ENCODE measurements around the gene SS18. TPM values are rescaled to one million over a fixed set of nuclear protein-coding genes. Genes with fewer than 3 reads are reported as not detected.
"Not testable (repeated sequence)": the region's sequence is repeated elsewhere in the genome, so short reads cannot be mapped to it uniquely, and the experiment has no call there.

SS18 gene
- total RNA-seq, 1 donor from 2014 or later = 86.7 TPM

GRCh38 chr18:26127786-26128185 is 37.4 kb upstream of the SS18 start:
- Mint-ChIP-seq H3K4me1 (ENCODE audit: low read depth) (no peaks in the 10 kb centered on the region), H3K9me3 (ENCODE audit: low read depth) (peaks cover 7% of the 10 kb centered on the region), H3K36me3 (ENCODE audit: low read depth) (peaks cover 3% of the 10 kb centered on the region), H3K27me3 (ENCODE audit: low read depth) (peaks cover 3% of the 10 kb centered on the region), H3K4me3 (ENCODE audit: unreplicated experiment) (no peak overlapping the region), H3K27ac (ENCODE audit: unreplicated experiment) (no peak overlapping the region)
- DNase-seq (ENCODE audit: low spot score) = no peak
- TF ChIP-seq CTCF (IDR thresholded peaks at IDR 0.05) = no peak

GRCh38 chr18:26121994-26122393 is 31.6 kb upstream of the SS18 start:
- not testable (repeated sequence) for H3K27me3 Mint-ChIP-seq (ENCODE audit: low read depth); H3K4me1 Mint-ChIP-seq (ENCODE audit: low read depth); H3K27ac Mint-ChIP-seq (ENCODE audit: unreplicated experiment); H3K4me3 Mint-ChIP-seq (ENCODE audit: unreplicated experiment); H3K36me3 Mint-ChIP-seq (ENCODE audit: low read depth); DNase-seq (ENCODE audit: low spot score)
- H3K9me3 Mint-ChIP-seq (ENCODE audit: low read depth) = peaks cover 15% of the 10 kb centered on the region

- Mint-ChIP-seq H3K36me3 (ENCODE audit: low read depth) (peaks cover 3% of the 10 kb centered on the region), H3K4me3 (ENCODE audit: unreplicated experiment) (no peak overlapping the region), H3K4me1 (ENCODE audit: low read depth) (no peaks in the 10 kb centered on the region), H3K27me3 (ENCODE audit: low read depth) (peaks cover 5% of the 10 kb centered on the region), H3K9me3 (ENCODE audit: low read depth) (peaks cover 15% of the 10 kb centered on the region), H3K27ac (ENCODE audit: unreplicated experiment) (no peak overlapping the region)
- TF ChIP-seq CTCF (IDR thresholded peaks at IDR 0.05) = no peak
- DNase-seq (ENCODE audit: low spot score) = no peak
Observed at GRCh38 chr18:26121476-26121875, 31.1 kb upstream of the SS18 start.

GRCh38 chr18:26119246-26119645 is 28.8 kb upstream of the SS18 start:
- peaks cover 15% of the 10 kb centered on the region for H3K9me3 Mint-ChIP-seq (ENCODE audit: low read depth)
- no peaks in the 10 kb centered on the region for H3K4me1 Mint-ChIP-seq (ENCODE audit: low read depth)
- no peak for TF ChIP-seq CTCF (IDR thresholded peaks at IDR 0.05)
- H3K27me3 Mint-ChIP-seq (ENCODE audit: low read depth) = peaks cover 5% of the 10 kb centered on the region
- no peak for DNase-seq (ENCODE audit: low spot score)
- no peak overlapping the region for H3K4me3 Mint-ChIP-seq (ENCODE audit: unreplicated experiment)
- H3K27ac Mint-ChIP-seq (ENCODE audit: unreplicated experiment) = no peak overlapping the region
- H3K36me3 Mint-ChIP-seq (ENCODE audit: low read depth) = peaks cover 3% of the 10 kb centered on the region

GRCh38 chr18:26104035-26104434 is 13.6 kb upstream of the SS18 start:
- Mint-ChIP-seq H3K9me3 (ENCODE audit: low read depth) (peaks cover 4% of the 10 kb centered on the region), H3K27me3 (ENCODE audit: low read depth) (peaks cover 2% of the 10 kb centered on the region), H3K36me3 (ENCODE audit: low read depth) (no peaks in the 10 kb centered on the region), H3K4me3 (ENCODE audit: unreplicated experiment) (no peak overlapping the region), H3K27ac (ENCODE audit: unreplicated experiment) (no peak overlapping the region), H3K4me1 (ENCODE audit: low read depth) (no peaks in the 10 kb centered on the region)
- no peak for TF ChIP-seq CTCF (IDR thresholded peaks at IDR 0.05)
- DNase-seq (ENCODE audit: low spot score) = no peak

- Mint-ChIP-seq H3K27ac (ENCODE audit: unreplicated experiment) (no peak overlapping the region), H3K4me1 (ENCODE audit: low read depth) (no peaks in the 10 kb centered on the region), H3K9me3 (ENCODE audit: low read depth) (peaks cover 4% of the 10 kb centered on the region), H3K27me3 (ENCODE audit: low read depth) (peaks cover 2% of the 10 kb centered on the region), H3K4me3 (ENCODE audit: unreplicated experiment) (no peak overlapping the region), H3K36me3 (ENCODE audit: low read depth) (no peaks in the 10 kb centered on the region)
- TF ChIP-seq CTCF (IDR thresholded peaks at IDR 0.05) = peak; percentile 27
- no peak for DNase-seq (ENCODE audit: low spot score)
Observed at GRCh38 chr18:26103579-26103978, 13.2 kb upstream of the SS18 start.

Data from chondrocyte (in vitro differentiated cells).